NOMO-1 treated with dmso at 0.1 percent for 144 hours (cell line): ENCODE data around the gene CRYBG3.
"Not testable (repeated sequence)": the region's sequence is repeated elsewhere in the genome, so short reads cannot be mapped to it uniquely, and the experiment has no call there.

Source experiments
- DNase-seq: peaks from one replicate; lab custom pipeline; 2025; ENCODE audit not compliant: unreplicated experiment; lab: John Stamatoyannopoulos, UW

CRYBG3 gene

DNA sequence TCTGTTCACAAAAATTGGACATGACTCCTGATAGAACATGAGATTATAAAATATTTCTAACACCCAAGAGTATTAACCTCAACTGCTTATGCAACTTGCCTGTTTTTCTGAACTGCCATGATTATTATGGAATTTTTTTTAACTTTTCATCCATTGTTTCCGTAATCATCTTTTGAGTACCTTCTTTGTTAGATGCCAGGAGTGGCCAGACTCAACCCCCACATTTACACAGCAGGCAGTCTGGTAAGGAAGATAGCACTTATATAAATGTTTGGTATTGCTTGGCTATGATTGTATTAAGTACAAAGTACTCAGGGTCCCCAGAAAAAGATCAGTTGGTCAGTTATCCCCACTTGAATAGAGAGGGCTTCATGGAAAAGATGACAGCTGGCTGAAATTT, 74.3 kb downstream of the CRYBG3 start:
- DNase-seq, result no peak

DNA sequence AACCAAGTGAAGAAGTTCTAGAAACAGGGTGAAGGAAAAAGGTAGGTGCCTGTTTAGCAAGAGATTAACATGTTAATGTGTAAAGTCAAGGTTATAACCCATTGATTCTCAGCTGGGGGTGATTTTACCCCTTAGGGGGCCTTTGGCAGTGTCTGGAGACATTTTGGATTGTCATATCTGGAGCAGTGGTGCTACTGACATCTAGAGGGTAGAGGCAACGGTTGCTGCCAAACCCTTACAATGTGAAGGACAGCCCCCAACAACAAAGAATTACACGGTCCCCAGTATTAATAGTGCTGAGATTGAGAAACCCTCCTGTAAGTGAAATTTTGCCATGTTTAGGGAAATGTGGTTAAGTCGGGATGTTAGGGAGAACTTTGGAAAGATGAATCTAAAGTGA, 74.7 kb downstream of the CRYBG3 start:
- no peak for DNase-seq

DNA sequence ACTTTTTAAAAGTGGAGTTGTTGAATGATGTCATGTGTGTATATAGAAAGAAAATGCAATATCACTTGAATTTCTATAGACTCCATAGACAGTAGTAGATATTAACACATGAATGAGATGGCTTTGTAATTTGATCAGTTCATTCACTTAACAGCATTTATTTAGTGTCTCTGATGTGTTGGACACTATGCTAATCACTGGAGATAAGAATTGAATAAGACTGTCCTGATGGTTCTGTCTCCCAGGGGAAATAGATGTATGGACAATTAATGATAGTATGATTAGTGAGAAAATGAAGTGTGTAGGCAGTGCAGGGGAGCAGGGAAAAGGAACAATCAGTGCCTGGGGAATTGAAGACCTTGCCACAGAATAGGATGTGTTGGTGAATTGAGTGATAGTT, 77.5 kb downstream of the CRYBG3 start:
- no peak for DNase-seq

DNA sequence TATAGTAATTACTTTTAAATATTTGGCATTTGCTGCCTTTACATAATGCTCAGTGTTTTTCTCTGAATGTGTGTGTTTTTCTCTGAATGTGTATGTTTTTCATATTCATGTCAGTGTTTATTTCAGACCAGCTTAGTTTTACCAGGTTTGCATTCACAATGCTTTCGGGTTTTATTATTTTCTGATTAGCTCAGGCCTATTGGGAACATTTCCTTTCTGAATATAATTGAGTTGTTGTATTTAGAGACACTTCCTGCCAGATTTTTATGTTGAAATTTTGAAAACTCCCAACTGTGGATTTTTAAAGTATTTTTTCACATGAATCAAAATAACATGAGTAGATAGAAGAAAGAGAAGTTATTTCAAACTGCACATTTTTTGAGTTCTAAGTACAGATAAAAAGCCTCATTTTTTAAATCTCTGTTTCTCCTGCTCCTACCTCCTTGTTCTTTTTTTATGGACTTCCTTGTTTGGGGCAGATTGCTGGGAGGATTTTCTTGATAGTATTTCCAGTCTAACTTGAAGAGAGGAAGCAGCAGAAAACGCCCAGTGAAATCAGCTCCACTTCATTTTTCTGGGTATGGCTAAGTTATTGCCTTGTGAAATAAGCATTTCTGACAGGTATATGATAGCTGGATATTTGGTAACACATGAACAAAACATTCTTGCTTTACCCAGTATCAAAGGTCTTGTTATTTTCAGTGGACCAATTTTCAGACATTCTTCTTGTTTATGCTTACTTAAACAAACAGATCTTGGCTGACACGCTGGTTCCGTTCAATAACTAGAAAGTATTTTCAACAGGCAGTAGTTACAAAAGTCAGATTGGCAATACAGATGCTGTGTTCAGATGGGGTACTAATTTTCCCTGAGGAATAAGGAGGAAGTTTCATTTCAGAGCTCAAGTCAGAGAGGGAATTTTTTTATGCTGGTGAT, 79.8 kb downstream of the CRYBG3 start:
- no peak for DNase-seq

DNA sequence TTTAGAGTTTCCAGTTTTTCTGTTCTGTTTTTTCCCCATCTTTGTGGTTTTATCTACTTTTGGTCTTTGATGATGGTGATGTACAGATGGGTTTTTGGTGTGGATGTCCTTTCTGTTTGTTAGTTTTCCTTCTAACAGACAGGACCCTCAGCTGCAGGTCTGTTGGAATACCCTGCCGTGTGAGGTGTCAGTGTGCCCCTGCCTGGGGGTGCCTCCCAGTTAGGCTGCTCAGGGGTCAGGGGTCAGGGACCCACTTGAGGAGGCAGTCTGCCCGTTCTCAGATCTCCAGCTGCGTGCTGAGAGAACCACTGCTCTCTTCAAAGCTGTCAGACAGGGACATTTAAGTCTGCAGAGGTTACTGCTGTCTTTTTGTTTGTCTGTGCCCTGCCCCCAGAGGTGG, 88.0 kb downstream of the CRYBG3 start:
- not testable (repeated sequence) for DNase-seq

DNA sequence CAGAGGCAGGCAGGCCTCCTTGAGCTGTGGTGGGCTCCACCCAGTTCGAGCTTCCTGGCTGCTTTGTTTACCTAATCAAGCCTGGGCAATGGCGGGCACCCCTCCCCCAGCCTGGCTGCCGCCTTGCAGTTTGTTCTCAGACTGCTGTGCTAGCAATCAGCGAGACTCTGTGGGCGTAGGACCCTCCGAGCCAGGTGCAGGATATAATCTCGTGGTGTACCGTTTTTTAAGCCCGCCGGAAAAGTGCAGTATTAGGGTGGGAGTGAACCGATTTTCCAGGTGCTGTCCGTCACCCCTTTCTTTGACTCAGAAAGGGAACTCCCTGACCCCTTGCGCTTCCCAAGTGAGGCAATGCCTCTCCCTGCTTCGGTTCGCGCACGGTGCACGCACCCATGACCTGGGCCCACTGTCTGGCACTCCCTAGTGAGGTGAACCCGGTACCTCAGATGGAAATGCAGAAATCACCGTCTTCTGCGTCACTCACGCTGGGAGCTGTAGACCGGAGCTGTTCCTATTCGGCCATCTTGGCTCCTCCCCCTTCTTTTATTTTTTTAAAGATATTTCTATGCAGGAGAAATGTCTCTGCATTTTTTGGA, 88.5 kb downstream of the CRYBG3 start:
- DNase-seq, result not testable (repeated sequence)

DNA sequence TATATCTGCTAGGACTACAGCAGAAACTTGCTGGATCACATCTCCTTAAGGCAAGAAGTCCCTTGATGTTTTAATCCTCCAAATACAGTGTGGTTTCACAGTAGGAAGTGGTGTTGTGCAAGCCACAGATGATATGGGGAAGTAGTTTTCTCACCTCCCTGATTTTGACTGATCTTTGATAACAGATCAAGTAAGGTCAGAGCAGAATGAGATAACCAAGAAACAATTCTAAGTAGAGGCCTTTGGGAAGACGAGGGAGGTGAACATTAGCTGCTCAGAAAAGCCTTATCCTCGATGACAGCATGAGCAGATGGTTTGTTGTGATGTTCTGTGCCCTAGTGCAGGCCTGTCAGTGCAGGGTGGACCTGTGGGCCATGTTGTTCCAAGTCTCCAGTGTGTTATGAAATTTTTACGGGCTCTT, 89.1 kb downstream of the CRYBG3 start:
- no peak for DNase-seq

DNA sequence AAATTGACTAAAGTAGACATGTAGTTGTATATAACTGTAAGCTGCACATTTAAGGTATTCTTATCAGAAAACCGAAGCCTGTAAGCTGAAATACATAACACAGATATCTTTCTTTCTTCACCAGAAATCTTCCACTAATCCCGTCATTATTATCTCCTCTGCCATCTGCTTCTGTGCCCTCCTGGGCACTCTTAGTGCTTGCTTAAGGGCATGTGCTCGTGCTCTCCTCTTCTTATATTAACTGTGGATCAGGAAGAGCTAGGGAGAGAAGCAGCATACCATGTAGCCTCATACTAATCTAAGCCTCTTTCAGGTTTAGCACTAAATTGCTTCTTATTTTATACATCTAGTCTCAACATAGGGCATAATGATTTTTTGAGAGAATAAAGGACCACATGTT, 89.6 kb downstream of the CRYBG3 start:
- no peak for DNase-seq

DNA sequence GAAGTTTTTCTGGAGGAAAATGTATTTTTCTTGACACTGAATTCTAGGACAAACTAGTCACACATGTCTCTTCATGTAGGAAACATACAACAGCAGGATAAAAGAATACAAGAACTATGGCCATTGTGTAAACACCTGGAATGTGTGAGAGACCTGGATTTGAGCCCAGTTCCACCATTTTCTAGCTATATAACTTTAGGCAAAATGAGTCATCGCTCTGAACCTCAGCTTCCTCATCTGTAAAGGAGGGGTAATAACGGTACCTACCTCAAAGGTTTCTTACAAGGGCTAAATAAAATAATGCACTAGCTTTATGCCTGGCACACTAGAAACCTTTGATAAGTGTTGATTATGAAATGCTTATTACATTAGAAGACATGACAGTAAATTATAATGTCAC, 92.6 kb downstream of the CRYBG3 start:
- DNase-seq, result no peak

DNA sequence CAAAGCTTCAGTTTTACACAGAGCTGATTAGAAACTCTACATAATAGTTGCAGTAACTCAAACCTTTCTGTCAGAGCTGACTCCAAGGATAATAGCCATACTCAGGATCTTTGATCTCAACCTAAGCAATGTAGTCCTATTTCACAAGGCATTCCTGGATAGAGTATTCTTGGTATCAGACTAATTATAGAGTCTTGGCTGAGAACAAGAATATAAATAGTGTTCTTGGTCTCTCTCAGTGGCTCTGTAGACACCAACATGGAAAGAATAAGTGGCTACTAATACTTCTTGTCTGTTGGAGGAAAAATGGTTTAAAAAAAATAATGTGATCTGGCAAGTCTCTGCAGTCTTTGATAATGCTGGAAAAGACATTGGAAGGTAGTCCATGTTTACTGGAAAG, 94.8 kb downstream of the CRYBG3 start:
- no peak for DNase-seq

DNA sequence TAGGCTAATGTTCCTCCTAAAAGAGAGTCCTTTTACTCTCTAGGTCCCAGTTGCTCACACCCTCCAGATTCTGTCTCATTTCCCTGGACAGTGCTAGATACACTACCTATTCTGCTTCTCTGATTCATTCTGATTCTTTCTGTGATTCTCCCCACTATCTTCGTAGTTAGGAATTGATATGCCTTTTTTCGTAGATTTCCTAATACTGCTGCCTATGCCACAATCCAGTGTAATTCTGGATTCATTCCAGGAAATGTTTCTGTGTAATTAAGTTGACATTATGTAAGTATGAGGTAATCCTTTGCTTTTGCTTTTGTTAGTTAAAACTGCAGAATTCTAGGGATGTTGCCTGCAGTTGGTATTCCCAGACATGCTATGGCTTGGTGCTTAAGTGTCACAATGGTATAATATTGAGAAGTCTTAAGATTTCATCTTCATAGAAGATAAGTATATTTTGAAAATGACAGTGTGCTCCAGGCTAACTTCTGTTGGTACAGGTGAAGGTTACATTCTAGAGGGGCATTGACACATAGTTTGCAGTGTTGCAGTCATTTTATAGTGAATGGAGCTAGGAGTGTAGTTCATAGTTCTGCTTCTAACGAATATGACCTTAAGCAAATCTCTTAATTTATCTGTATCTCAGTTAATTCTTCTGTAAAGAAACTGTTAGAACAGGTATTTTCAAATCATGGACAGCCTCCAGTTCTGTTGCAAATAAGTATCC, 96.2 kb downstream of the CRYBG3 start:
- DNase-seq, result no peak

DNA sequence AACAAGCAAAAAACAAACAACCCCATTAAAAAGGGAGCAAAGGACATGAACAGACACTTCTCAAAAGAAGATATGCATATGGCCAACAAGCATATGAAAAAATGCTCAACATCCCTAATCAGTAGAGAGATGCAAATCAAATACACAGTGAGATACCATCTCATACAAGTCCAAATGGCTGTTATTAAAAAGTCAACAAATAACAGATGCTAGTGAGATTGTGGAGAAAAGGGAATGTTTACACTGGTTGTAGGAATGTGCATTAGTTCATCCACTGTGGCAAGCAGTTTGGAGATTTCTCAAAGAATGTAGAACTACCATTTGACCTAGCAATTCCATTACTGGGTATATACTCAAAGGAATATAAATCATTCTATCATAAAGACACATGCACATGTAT, 105.9 kb downstream of the CRYBG3 start:
- DNase-seq, result no peak

DNA sequence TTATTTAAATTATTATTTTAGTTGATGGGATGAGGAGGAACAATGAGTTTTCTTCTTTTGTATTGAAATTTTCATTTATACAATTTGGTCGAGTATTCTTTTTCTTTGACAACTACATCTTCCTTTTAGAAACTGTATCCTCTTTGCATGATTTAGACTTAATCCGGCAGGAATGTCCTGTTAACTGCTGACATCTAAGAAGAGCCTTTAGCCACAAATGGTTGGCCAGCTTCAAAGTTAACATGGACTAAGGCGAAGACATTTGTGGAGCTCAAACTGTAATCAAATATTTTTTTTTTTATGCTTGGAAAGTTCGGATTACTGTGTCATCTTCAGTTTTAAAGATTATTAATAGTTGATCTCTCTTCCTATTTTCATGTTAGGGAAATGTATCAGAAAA, 107.2 kb downstream of the CRYBG3 start:
- DNase-seq, result no peak

DNA sequence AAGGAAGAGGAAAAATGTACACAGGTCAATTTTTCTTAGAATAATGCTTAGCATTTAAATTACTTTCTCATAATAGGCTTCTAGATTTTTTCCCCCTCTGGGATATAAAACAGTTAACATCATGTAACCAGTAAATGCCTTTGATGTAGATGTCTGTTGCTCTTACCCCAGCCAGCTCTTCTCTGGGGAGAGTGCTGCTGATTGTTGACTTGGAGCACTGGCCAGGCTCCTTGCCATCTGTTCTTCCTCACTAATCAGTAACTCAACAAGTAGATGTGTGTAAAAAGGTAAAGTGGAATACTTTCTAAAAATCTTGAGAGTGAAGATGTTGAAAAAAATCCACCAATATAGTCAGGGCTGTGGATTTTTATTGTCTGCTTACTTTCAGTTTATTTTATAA, 108.2 kb downstream of the CRYBG3 start:
- no peak for DNase-seq

DNA sequence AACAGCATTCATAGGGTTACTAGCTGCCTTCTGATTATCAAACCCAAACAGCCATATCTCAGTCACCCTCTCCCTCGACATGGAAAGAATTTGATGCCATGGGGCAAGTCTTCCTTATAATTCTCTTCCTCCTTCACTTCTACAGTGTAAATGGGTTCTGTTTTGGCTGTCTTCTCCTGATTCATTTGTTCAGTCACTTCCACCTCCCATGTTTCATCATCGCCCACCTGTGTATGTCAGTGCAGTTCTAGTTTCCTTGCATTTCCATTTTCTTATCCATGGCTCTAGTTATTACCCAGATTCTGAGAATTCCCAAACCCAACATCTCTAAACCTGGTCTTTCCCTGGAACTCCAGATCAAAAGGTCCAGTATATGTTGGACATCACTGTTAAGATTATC, 109.4 kb downstream of the CRYBG3 start:
- DNase-seq, result no peak

DNA sequence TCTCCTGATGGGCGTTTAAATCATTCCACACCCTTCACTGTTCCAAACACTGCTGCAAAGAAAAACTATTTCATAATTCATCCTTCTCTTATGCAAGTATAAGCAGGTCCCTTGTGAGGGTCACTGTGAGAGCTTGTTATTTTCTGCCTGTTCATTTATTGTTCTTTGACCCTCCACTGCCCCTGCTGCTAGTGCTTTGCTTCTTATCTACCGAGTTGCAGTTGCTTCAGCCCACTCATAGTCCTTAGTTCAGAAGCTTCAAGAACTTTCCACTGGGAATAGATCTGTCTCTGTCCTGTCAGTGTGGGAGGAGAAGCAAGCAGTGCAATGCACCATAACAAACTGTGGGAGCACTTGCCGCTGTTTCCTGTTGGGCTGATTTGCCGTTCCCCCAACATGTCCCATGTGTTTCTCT, 110.6 kb downstream of the CRYBG3 start:
- DNase-seq, result no peak

DNA sequence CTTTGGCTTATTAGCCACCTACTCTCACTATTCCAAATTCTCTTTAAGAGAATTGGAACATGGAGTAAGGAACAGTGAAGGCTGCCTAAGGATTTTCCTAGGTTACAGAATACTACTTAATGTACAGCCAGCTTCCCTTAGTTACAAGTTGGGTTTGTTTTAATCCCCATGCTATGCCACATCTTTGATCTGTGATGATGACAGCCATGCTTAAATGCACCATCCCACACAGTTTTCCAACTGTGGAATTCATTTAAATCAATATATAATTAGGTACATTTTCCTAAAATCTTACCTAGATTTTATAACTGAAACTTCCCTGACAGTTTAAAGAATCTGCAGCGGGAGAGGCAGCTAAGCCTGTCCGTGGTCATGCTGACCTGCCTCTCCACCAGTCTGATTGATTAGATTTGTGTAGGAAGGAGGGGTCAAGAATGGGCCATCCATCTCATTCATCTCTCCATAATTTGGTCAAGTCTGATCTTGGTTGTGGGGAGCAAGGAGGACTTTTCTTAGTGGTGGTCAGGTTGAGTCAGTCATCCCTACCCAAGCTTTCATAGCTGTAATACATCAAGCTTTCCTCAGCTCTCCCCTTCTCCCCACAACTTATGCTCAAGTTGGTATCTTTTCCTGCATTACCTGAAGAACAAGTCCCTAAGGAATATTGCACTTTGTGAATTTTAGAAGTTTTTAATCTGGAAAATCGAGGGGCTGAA, 113.3 kb downstream of the CRYBG3 start:
- no peak for DNase-seq

DNA sequence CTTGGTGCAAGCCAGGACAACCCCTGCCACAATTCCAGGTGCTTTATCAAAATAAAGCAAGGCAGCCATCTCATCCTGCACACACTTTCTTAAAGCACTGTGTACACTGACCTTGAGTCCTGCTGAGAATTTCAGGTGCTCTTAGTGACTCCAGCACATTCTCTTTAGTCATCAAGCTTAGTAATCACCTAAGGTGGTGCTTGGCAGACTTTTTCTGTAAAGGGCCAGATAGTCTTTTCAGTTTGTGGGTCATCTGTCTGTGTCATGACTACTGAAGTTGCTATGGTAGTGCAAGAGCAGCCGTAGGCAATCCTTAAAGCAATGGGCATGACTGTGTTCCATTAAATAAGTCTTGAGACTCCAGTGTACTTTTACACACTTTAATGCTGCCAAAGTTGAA, 114.0 kb downstream of the CRYBG3 start:
- DNase-seq, result no peak

DNA sequence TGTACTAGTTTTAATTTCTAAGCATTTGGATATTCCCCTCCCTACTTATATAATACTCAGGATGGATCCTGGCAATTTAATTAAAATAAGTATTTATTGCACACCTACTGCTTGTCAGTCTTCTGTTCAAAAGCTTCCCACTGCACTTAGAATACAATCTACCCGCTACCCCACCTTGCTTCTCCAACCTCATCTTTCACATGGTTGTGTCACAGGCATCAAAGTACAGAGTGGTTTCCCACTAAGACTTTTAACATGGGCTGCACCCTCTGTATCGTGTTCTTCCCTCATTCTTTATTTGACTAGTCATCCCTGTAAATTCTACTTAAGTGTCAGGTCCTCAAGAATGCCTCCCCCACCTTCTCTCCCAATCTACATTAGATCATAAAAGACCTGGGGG, 115.4 kb downstream of the CRYBG3 start:
- DNase-seq, result no peak

DNA sequence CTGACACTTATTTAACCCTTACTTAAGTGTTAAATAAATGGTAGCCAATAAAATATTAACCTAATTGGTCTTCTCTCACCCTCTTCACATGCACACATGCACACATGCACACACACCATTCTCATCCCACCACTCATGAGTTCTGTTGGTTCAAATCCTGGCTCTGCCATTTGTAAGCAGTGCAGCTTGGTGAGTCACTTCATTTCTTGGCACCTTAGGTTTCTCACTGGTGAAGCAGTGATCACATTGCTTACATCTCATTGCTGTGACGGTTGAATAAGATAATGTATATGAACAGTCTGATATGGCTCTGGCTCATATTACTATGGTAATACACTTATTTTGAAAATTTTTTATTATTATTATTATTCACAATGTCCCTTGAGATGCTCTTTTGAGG, 116.6 kb downstream of the CRYBG3 start:
- DNase-seq, result no peak

DNA sequence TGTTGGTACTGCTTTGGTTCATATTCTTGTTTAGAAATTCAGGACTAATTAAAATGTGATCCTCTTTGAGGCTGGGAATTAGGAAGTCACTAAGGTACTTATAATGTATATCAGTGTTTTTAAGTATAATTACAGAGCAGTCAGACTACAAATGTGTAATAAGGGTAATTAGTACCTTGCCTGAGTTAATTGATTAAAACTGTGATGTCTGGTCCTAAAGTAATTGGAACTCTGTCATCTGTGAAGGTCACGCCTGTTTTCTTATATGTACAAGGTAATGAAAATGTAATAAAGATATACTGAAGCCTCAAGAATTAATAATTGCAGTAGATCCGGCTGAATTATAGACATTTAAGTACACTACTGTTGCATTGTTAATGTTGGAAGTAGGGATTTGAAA, 117.6 kb downstream of the CRYBG3 start:
- DNase-seq, result no peak
